ENCODE data around the gene LPCAT2. TPM values are rescaled to one million over a fixed set of nuclear protein-coding genes. Genes with fewer than 3 reads are reported as not detected.

Gene LPCAT2
- polyA plus RNA-seq, 3 donors = 28.5 to 49.7 (median 47.1) TPM

- H3K9me3 ChIP-seq (replicated peaks in 1 of 2; ENCODE audit: control insufficient read depth in 1 of 2, insufficient read depth in 1 of 2, low read length in 2 of 2) = no peaks in the 10 kb centered on the region
- no peaks in the 10 kb centered on the region for H3K27me3 ChIP-seq (ENCODE audit: control insufficient read depth in 2 of 2, insufficient read depth in 2 of 2, low read length in 2 of 2)
- TF ChIP-seq CTCF (IDR thresholded peaks at IDR 0.05) = no peak
- no peaks in the 10 kb centered on the region for H3K36me3 ChIP-seq (replicated peaks in 1 of 2; ENCODE audit: control insufficient read depth in 1 of 2, insufficient read depth in 2 of 2, low read length in 2 of 2)
- Mint-ChIP-seq H3K4me1 (no peaks in the 10 kb centered on the region), H3K9me3 (peaks cover 0 to 8% (median 4%) of the 10 kb centered on the region in 7 donors), H3K27me3 (ENCODE audit: low read depth in 3 of 3) (peaks cover 0 to 2% (median 0%) of the 10 kb centered on the region in 3 donors), H3K4me3 (no peak overlapping the region), H3K27ac (no peak overlapping the region), H3K36me3 (no peaks in the 10 kb centered on the region)
- no peak overlapping the region for H3K4me3 ChIP-seq (replicated peaks in 1 of 3; ENCODE audit: low read depth in 2 of 3, low read length in 3 of 3)
- whole genome bisulfite sequencing (ENCODE audit: insufficient coverage) = 67% methylated on average over 2 of the region's 4 CpGs
- no peaks in the 10 kb centered on the region for H4K20me1 ChIP-seq (ENCODE audit: insufficient read depth, low read length)
- no peak overlapping the region for H3K9ac ChIP-seq (ENCODE audit: insufficient read depth, low read length, poor library complexity, severe bottlenecking)
- no peak overlapping the region for H2AFZ ChIP-seq (ENCODE audit: insufficient read depth, low read depth, low read length, poor library complexity, severe bottlenecking)
- H3K4me1 ChIP-seq (ENCODE audit: control insufficient read depth in 1 of 2, insufficient read depth in 2 of 2, low read length in 2 of 2) = no peaks in the 10 kb centered on the region
- H3K4me2 ChIP-seq (replicated peaks; ENCODE audit: extremely low read depth, low read length, poor library complexity, severe bottlenecking) = no peak overlapping the region
- H3K27ac ChIP-seq (ENCODE audit: low read depth in 1 of 2, low read length in 2 of 2) = no peak overlapping the region
- H3K79me2 ChIP-seq (ENCODE audit: insufficient read depth, low read length) = no peaks in the 10 kb centered on the region
- no peak for DNase-seq
- intact Hi-C loops (cut with micrococcal nuclease) = no loop called here
Observed at GRCh38 chr16:55605754-55606336, 97.0 kb downstream of the LPCAT2 start.

- no peaks in the 10 kb centered on the region for H3K4me1 Mint-ChIP-seq
- no peak overlapping the region for H3K27ac Mint-ChIP-seq
- no peak overlapping the region for H3K4me3 Mint-ChIP-seq
- Histone ChIP-seq H3K4me1 (ENCODE audit: control insufficient read depth in 1 of 2, insufficient read depth in 2 of 2, low read length in 2 of 2) (no peaks in the 10 kb centered on the region), H2AFZ (ENCODE audit: insufficient read depth, low read depth, low read length, poor library complexity, severe bottlenecking) (no peak overlapping the region), H3K79me2 (ENCODE audit: insufficient read depth, low read length) (no peaks in the 10 kb centered on the region), H4K20me1 (ENCODE audit: insufficient read depth, low read length) (no peaks in the 10 kb centered on the region), H3K4me2 (replicated peaks; ENCODE audit: extremely low read depth, low read length, poor library complexity, severe bottlenecking) (no peak overlapping the region), H3K4me3 (replicated peaks in 1 of 3; ENCODE audit: low read depth in 2 of 3, low read length in 3 of 3) (no peak overlapping the region), H3K9ac (ENCODE audit: insufficient read depth, low read length, poor library complexity, severe bottlenecking) (no peak overlapping the region), H3K27me3 (ENCODE audit: control insufficient read depth in 2 of 2, insufficient read depth in 2 of 2, low read length in 2 of 2) (no peaks in the 10 kb centered on the region), H3K9me3 (replicated peaks in 1 of 2; ENCODE audit: control insufficient read depth in 1 of 2, insufficient read depth in 1 of 2, low read length in 2 of 2) (peaks cover 0 to 6% of the 10 kb centered on the region in 2 donors), H3K27ac (ENCODE audit: low read depth in 1 of 2, low read length in 2 of 2) (no peak overlapping the region), H3K36me3 (replicated peaks in 1 of 2; ENCODE audit: control insufficient read depth in 1 of 2, insufficient read depth in 2 of 2, low read length in 2 of 2) (no peaks in the 10 kb centered on the region)
- no peaks in the 10 kb centered on the region for H3K27me3 Mint-ChIP-seq (ENCODE audit: low read depth in 3 of 3)
- DNase-seq = no peak
- no peak for TF ChIP-seq CTCF (IDR thresholded peaks at IDR 0.05)
- H3K36me3 Mint-ChIP-seq = no peaks in the 10 kb centered on the region
- peaks cover 2 to 22% (median 12%) of the 10 kb centered on the region in 7 donors for H3K9me3 Mint-ChIP-seq
- intact Hi-C loops (cut with micrococcal nuclease) = no loop called here
- no CpG with 5 or more reads among the region's 6 CpGs for WGBS (ENCODE audit: insufficient coverage)
Observed at GRCh38 chr16:55613613-55614335, 104.9 kb downstream of the LPCAT2 start.
